ENCODE results near the gene MED9.

DNA sequence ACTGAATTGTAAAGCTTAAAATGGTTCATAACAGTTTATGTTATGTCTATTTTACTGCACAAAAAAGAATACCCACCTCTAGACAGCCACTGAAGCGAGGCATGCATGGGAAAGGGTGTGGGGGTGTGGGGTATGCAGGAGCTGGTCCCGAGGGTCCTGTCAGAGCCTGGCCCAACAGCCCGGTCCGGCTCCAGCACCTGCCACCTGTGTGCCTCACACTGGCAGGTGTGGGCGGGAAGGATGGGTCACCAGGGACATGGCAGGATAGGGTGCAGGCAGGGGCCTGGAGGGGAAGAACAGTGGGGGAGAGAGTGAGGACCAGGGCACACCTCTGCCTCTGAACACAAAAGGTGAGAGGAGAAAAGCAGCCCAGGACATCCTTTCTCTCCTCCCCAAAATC lies 42.2 kb downstream of the MED9 start:
- TF ChIP-seq POLR2A (IDR thresholded peaks at IDR 0.05) = no peak
- TF ChIP-seq, protein P1, sequence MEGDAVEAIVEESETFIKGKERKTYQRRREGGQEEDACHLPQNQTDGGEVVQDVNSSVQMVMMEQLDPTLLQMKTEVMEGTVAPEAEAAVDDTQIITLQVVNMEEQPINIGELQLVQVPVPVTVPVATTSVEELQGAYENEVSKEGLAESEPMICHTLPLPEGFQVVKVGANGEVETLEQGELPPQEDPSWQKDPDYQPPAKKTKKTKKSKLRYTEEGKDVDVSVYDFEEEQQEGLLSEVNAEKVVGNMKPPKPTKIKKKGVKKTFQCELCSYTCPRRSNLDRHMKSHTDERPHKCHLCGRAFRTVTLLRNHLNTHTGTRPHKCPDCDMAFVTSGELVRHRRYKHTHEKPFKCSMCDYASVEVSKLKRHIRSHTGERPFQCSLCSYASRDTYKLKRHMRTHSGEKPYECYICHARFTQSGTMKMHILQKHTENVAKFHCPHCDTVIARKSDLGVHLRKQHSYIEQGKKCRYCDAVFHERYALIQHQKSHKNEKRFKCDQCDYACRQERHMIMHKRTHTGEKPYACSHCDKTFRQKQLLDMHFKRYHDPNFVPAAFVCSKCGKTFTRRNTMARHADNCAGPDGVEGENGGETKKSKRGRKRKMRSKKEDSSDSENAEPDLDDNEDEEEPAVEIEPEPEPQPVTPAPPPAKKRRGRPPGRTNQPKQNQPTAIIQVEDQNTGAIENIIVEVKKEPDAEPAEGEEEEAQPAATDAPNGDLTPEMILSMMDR (IDR thresholded peaks at IDR 0.05) = no peak

Data from vagina (tissue), 2 donors.